Measurements from ENCODE around the gene METTL2B.

METTL2B gene, protein sequence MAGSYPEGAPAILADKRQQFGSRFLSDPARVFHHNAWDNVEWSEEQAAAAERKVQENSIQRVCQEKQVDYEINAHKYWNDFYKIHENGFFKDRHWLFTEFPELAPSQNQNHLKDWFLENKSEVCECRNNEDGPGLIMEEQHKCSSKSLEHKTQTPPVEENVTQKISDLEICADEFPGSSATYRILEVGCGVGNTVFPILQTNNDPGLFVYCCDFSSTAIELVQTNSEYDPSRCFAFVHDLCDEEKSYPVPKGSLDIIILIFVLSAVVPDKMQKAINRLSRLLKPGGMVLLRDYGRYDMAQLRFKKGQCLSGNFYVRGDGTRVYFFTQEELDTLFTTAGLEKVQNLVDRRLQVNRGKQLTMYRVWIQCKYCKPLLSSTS

DNA sequence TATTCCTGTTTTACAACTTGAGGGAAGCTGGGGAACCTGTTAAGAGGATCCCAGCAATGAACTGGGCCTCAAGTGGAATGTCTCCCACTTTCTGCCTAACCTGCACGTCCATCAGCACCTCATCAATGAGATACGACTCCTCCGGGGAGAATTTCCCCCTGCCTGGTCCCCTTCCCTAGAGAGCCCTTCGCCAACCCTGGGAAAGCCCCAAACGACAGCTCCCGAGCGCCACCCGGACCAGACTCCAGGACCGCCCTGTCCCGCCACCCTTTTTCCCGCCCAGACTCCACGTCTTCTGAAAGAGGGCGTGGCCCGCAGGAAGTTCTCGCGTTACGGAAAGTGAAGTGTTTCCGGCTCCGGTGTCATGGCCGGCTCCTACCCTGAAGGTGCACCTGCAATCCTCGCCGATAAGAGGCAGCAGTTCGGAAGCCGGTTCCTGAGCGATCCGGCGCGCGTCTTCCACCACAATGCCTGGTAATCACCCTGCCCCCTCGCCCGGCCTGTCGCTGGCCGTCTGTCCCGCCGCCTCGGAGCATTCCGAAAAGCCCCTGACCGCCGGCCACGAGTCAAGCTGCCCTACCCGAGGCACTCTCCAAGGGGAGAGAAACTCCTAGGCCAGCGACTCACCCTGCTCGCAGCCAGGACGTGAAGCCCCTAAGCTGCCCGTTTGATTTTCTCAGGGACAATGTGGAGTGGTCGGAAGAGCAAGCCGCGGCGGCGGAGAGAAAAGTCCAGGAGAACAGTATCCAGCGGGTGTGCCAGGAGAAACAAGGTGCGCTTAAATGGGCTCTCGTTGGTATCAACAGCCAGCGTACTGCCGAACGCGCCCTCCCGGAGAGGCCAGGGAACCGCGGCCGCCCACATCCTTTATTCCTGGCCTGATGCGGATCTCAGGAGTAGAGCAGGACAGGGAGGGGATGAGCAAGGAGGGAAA, at the start of gene METTL2B:
TSS of gene METTL2B (plus strand) at position 347 of the 934 bp plus-strand sequence. CDS start at position 365, 18 bp downstream.
- DNase-seq: peak; percentile 91

DNA sequence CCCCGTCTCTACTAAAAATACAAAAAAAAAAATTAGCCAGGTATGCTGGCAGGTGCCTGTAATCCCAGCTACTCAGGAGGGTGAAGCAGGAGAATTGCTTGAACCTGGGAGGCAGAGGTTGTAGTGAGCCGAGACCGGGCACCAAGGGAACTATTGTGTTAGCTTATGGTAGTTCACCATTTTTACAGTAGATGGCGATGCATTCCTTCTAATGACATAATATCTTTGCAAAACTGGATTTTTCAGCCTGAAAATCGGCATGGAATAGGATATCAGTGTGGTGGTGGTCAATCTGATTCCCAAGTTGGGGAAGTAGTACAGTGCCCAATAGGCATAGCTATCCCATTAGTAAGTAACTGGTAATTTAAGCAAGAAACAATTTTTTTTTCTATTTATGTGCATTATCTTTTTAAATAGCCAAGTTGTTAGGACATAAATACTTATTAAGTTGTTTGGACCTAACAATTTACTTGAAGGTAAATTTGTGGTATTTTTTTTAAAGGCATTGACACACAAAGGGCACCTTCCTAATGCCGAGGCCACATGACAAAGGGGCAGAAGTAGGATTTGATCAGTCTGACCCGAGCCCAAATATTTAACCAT, 49.2 kb upstream of the METTL2B start:
- DNase-seq: peak; percentile 18

DNA sequence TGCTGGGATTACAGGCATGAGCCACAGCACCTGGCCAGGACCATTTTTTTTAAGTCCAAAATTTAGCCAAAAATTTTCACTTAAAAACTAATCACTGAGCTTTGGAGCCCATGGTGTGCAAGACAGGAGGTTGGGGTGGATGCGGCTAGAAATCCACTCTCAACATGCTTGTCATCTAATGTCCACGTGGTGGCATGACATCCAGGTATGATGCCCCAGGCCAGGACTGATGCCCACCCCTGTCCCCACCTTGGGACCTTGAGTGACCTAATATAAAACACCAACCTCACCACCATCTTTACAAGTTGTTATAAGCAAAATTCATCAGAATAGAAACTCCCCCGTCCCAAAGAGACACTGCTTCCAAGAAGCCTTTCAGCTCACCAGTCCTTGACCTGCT, 46.3 kb upstream of the METTL2B start:
- DNase-seq: no peak

DNA sequence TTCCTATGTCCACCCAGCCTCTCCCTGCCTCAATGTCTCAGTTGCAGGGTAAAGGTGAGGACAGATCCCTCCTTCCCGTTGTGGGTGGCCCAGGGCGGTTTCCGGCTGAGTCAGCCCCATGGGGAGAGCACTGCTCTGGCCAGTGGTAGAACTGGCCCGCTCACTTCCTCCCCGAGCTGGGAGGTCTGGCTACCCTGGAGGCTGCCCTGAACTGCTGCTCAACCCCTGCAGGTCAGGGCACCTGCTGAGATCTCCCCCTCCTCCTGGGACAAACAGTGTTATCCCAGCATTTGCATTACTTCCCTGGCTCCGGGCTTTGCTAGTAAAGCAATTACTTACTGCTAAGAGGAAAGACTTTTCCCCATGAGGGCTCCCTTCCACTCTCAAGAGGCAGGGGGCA, 45.3 kb upstream of the METTL2B start:
- DNase-seq: no peak

DNA sequence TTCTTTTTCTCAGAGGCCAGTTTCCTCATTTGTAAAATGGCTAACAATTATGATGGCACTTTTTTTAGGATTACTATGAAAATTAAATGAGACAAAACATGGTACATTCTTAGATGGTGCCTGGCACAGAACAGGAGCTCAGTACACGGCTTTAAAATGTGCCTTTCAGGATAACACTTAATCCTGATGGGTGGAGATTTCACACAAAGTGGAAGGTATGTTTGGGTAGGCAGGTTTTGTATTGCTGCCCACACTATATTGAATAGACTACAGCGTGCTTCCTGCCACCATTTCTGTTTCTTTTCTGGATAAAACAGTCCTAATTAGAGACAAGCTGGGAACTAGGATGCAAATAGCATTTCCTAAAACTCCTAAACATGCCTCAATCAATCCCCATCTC, 44.8 kb upstream of the METTL2B start:
- DNase-seq: no peak

DNA sequence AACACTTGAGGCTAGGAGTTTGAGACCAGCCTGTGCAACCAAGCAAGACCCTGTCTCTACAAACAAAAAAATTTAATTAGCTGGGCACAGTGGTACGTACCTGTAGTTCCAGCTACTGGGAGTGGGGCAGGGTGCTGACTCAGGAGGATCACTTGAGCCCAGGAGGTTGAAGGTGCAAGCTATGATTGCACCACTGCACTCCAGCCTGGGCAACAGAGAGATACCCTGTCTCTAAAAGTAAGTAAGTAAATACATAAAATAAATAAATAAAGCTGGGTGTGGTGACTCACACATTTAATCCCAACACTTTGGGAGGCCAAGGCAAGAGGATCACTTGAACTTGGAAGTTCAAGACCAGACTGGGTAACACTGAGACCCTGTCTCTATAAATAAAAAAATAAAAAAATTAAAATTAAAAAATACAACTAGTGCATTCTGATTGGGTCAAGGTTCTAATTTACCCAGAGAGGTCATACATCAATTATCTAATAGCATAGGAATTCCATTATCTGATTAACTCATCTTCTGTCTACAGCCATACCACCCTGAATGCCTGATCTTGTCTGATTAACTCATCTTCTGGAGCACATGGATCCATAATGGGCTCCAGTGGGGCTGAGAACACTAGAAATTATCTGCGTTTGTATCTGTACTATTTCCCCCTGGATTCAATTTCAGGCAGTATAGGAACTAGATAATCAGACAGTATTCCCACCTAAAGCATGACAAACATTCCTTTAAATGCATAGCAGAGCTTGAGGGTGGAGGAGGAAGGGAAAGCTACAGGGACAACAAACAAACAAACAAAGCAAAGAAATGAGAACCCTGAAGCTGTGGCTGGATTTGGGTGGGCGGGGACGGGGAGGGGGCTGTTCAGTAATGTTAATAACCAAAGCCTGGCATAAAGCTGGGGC, 41.9 kb upstream of the METTL2B start:
- no peak for DNase-seq

DNA sequence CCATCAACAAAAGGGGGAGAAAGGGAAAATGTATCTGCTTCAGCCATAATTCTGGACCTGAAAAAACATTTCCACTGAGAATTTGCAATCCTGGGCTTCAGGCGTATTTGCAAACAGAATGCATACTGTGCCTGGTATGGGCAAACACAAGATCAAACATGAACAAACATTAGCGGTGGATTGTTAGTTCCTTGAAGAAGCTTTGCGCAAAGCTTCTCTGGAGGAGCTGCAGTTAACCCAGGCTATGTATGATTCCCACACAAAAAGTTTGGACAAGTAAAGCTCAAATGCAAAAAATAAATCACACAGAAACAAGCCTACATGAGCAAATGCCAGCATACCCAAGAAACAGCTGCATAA, 41.2 kb upstream of the METTL2B start:
- DNase-seq: no peak

DNA sequence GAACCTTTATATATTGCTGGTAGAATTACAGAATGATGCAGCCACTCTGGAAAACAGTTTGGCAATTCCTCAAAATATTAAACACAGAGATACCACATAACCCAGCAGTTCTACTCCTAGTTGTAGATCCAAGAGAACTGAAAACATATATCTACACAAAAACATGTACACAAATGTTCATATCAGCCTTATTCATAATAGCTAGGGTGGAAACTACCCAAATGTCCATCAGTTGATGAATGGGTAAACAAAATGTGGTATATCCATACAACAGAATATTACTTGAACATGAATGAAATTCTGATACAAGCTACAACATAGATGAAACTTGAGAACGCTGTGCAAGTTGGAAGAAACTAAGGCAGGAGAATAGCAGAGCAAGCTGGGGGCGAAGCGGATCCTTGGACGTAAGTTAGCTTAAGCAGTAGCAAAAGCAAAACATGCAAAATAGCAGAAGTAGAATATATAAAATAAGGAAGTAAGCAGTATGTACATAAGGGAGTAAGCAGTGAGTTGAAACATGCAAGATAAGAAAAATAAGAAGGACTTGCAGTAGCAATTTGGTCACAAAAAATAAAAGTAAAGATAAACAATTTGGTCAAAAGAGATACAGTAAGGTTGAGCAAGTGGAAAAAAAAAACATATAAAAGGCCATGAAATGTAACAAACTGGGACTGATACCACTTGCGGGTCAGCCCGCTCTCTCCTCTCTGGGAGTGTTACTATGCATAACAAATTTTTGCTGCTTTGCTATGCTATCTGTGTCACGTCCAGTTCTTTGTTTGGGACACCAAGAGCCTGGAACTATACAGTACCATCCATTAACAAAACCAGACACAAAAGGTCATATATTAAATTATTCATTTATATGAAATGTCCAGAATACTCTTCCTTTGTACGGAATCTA, 38.9 kb upstream of the METTL2B start:
- DNase-seq: no peak

DNA sequence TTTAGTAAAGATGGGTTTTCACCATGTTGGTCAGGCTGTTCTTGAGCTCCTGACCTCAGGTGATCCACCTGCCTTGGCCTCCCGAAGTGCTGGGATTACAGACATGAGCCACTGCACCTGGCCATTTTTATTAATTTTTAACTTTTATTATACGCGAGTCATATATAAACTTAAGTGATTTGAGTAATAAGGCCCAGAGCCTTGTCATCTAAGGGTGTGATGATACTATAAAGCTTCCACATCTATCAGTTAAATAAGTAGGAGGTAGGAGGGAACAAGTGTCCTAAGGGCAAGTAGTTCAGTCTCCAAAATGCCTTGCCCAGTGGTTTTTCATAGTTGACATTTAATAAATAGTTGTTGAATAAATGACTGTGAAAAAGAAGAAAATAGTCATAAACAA, 34.2 kb upstream of the METTL2B start:
- no peak for DNase-seq

DNA sequence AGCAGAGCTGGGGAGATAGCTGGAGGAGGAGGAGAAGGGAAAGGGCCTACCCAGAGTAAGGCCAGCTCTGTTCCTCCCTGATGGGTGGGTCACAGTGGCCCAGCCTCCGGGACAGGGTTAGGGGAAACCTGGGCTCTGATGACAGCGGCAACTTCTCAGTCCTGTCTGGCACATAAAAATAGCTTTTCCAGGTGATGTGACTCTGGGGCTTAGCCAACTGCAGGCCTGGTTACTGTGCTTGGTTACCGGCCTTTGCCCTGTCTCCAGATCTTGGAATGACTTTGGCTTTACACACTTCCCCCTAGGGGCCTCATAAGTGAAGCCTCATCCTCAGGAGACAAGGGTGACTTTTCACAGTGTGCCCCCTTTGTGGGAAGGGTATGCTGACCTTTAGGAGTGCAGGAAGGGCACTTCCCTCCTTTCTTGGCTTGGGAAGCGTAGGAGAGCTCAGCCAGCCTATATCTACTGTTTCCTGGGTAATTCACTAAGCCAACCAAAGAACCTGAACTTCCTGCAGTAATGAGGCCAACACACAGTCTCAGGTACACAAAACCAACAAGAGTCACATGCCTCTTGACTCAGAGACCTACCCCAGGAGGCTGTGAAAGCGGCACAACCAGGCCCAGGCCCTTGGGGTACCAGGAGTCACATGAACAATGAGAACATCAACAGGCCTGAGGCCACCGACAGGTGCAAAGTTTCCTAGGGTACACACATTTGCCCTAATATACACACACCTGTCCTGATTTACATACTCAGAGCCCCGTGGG, 32.5 kb upstream of the METTL2B start:
- DNase-seq: peak; percentile 58

DNA sequence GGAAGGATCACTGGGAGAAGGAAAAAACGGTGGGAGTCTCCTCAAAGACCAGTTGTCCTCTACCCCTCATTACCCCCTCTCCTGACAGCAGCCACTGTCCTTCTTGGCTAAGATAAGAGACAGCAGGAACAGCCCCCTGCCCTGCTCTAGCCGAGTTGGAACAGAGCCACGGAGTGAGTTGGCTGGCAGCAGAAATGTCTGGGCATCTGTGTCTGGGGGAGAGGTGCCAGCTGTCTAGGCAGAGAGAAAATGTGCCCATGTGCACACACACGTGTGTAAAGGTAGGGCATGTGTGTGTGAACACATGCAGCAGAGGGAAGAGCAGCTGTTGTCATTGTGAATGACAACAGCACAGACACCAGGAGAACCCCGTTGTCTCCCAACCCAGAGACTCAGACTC, 30.2 kb upstream of the METTL2B start:
- DNase-seq: no peak

DNA sequence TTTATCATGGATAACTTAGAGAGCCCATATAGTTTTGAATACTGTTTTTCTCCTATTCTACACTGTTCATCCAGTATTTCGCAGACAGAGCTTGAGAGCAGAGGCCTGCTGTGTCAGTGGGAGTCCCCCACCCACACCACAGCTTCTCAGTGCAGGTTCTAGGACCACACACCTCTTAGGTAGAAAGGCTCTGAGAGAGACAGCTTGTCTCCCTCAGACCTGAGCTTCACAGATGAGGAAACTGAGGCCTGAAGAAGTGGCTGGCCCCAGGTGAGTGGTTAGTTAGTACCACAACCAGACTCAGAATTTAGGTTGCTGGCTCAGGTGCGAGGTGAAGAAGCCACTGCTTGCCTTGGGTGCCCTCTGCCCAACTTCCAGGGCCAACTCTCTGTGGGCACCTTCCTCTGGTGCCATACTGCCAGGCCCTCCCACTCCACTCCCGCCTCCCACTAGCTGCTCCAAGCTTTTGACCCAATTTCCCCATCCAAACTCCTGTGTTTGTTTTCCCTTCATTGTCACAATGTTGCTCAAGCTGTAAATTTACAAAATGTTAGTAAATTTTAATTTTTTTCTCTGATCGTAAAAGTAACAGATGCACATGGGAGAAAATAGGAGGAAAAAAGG, 28.5 kb upstream of the METTL2B start:
- no peak for DNase-seq

DNA sequence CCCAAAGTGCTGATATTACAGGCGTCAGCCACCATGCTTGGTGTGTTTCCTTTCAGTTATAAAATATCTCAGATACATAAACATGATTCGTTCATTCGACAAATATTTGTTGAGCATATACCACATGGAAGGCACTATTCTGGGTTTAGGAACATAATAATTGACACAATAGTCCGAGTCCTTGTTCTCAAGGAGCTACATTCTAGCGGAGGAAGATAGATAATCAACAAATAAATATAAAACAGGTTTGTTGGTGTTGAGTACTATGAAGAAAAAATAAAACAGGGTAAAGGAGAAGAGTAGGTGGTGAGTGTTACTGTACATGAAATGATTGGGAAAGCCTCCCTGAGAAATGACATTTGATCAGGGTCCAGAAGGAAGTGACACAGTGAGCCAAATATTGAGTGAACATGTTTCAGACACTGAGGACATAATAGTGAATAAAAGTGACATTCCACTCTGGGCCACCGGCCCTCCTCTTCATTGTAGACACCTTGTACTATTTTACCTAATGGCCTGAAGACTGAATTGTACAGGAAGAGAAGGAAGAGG, 27.7 kb upstream of the METTL2B start:
- no peak for DNase-seq

DNA sequence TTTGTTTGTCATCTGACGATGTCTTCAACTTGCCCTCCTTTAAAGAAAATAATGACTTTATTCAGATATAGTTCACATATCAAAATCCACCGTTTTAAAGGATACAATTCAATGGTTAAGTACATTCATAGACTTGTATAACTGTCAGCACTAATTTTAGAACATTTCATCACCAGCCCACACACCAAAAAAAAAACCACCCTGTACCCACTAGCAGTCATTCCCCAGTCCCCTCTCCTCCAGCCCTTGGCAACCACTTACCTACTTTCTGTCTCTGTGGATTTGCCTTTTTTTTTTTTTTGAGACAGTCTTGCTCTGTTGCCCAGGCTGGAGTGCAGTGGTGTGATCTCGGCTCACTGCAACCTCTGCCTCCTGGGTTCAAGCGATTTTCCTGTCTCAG, 26.1 kb upstream of the METTL2B start:
- DNase-seq: no peak

DNA sequence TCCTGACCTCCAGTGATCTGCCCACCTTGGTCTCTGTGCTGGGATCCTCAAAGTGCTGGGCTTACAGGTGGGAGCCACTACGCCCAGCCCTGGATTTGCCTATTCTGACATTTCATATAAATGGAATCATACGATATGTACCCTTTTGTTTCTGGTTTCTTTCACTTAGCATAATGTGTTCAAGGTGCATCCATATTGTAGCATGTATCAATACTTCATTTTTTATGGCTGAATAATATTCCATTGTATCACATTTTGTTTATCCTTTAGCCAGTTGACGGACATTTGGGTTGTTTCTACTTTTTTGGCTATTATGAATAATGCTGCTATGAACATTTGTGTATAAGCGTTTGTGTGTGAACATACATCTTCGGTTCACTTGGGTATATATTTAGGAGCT, 25.6 kb upstream of the METTL2B start:
- no peak for DNase-seq

DNA sequence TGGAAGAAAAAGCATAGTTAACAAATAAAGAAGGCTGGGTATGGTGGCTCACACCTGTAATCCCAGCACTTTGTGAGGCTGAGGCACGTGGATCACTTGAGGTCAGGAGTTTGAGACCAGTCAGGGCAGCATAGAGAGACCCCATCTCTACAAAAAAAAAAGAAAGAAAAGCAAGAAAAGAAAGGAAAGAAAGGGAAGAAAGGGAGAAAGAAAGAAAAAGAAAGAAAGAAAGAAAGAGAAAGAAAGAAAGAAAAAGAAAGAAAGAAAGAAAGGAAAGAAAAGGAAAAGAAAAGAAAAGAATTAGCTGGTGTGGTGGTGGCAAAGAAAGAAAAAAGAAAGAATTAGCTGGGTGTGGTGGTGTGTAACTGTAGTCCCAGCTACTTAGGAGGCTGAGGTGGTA, 24.0 kb upstream of the METTL2B start:
- DNase-seq: no peak

DNA sequence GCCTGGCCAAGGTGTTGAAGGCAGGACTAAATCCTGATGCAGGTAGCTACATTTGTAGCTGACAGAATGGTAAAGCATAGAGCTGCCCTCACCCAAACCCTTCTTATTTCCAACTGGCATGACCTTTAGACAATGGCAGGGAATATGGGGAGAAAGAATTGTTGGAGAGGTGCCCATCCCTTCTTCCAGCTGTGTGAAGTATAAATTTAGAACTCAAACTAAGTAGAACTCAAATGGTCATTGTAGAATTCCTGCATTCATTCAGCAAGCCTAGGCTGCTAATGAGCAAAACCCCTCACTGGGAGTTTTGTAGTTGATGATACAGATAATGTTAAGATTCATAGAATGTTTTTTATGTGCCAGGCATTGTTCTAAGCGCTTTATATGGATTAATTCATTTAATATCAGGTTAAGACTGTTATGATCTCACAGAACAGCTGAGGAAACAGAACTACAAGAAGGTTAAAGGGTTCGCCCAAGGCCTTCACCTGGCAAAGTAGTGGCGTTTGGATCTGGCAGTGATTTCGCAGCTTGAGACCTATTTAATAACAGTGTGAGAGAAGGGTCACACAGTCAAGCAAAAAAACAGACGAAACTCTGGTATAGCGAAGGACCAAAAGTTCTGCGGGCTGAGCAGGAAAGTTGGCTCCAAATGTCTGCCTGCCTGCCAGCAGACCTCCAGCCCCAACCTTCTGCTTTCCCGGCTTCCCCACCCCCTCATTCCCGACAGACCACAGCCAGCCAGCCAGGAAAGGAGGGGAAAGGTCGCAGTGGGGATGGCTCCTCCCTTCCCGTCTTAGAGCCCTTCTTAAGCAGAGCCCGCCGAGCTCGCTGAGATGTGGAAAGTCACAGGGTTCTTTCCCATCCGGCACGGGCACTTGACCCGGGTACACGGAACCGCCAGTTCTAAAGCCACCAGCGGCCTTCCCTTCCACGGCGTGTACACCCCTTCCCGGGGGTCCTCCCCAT, 22.4 kb upstream of the METTL2B start:
- no peak for DNase-seq

DNA sequence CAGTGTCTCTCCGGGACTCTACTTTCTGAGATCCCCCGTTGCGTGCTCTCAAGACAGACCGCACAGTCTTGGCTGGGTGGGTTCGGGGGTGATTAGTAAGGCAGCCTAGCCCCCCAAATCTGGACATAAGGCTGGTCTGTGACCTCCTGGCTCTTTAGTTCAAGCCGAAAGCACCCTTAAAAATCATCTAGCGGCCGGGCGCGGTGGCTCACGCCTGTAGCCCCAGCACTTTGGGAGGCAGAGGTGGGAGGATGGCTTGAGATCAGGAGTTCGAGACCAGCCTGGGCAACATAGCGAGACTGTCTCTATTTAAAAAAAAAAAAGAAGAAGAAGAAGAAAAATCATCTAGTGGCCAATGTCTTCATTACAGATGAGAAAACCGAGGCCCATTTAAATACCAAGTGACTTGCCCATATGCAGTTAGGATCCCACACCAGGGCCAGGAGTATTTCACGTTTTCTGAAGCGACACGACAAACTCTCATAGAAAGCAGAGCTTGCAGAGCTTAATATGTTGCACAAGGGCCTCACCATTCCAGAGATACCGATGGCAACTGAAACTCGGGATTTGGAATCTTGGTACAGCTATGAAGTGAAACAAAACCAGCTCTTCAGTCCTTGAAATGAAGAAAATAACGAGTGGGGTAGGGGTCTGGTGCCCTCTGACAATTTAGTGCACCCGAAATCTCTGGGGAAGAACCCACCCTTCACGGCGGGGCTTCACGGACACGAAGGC, 21.6 kb upstream of the METTL2B start:
- DNase-seq: no peak
